HepG2 (cell line): ENCODE measurements around the gene TSACC. TPM values are rescaled to one million over a fixed set of nuclear protein-coding genes. Genes with fewer than 3 reads are reported as not detected.

Source experiments
- ARNT2 ChIP-seq: sonication (generic); formaldehyde crosslinking; IDR thresholded peaks from 2 replicates; pipeline ENCODE4 v1.8.0; 2022; ENCODE audit warnings: mild to moderate bottlenecking, low read depth, missing genetic modification reagents, moderate library complexity
- ELF3 ChIP-seq: IDR thresholded peaks from 2 replicates; pipeline ENCODE4 v1.6.1; 2016; ENCODE audit warnings: missing genetic modification reagents, missing compliant biosample characterization
- FOXP1 ChIP-seq, 2 experiments: fragments of 450-650 bp in 1 of 2; IDR thresholded peaks; 2 replicates each; pipeline ENCODE4 v1.6.1; 2017 to 2018; ENCODE audit warnings: antibody characterized with exemption in 1 of 2
- GFI1 ChIP-seq: sonication (generic); formaldehyde crosslinking; IDR thresholded peaks from 2 replicates; pipeline ENCODE4 v1.5.0; 2020; ENCODE audit warnings: missing genetic modification reagents, mild to moderate bottlenecking, borderline replicate concordance
- HCFC1 ChIP-seq: fragments of 150-350 bp; IDR thresholded peaks from 2 replicates; pipeline ENCODE4 v1.6.1; 2014; ENCODE audit warnings: low read depth, low read length
- HOXA7 ChIP-seq: sonication (generic); formaldehyde crosslinking; IDR thresholded peaks from 2 replicates; pipeline ENCODE4 v1.8.1; 2022; ENCODE audit warnings: mild to moderate bottlenecking, missing genetic modification reagents, moderate library complexity
- KDM2A ChIP-seq: sonication (generic); formaldehyde crosslinking; IDR thresholded peaks from 2 replicates; pipeline ENCODE4 v1.4.0; 2020; ENCODE audit warnings: low read depth, missing genetic modification reagents, borderline replicate concordance
- KMT2B ChIP-seq: IDR thresholded peaks from 2 replicates; pipeline ENCODE4 v1.6.1; 2016; ENCODE audit warnings: missing genetic modification reagents, missing compliant biosample characterization
- LCORL ChIP-seq, 2 experiments: fragments of 450-650 bp in 1 of 2; sonication (generic) in 1 of 2; formaldehyde crosslinking in 1 of 2; IDR thresholded peaks; 2 replicates each; pipeline versions ENCODE4 v1.5.0 to v1.6.1; 2017 to 2020; ENCODE audit warnings: antibody characterized with exemption in 1 of 2, missing genetic modification reagents in 1 of 2
- NR2F1 ChIP-seq, 2 experiments: fragments of 450-650 bp in 1 of 2; formaldehyde crosslinking in 1 of 2; IDR thresholded peaks; 2 replicates each; pipeline versions ENCODE4 v1.5.0 to v1.6.1; 2016 to 2020; ENCODE audit warnings: mild to moderate bottlenecking in 1 of 2, missing compliant biosample characterization in 1 of 2, missing genetic modification reagents in 1 of 2, moderate library complexity in 1 of 2
- ONECUT2 ChIP-seq: sonication (generic); formaldehyde crosslinking; IDR thresholded peaks from 2 replicates; pipeline ENCODE4 v1.4.0; 2020; ENCODE audit warnings: missing genetic modification reagents
- SKI ChIP-seq: fragments of 450-650 bp; IDR thresholded peaks from one replicate; pipeline ENCODE4 v1.6.1; 2018; ENCODE audit warnings: mild to moderate bottlenecking; ENCODE audit not compliant: partially characterized antibody
- SMARCC2 ChIP-seq: fragments of 450-650 bp; IDR thresholded peaks from 2 replicates; pipeline ENCODE4 v1.6.1; 2017; ENCODE audit warnings: antibody characterized with exemption, mild to moderate bottlenecking
- TBL1XR1 ChIP-seq: fragments of 150-350 bp; IDR thresholded peaks from 2 replicates; pipeline ENCODE4 v1.6.1; 2014; ENCODE audit warnings: borderline replicate concordance, low read length; ENCODE audit not compliant: partially characterized antibody
- THAP11 ChIP-seq: IDR thresholded peaks from 2 replicates; pipeline ENCODE4 v1.6.1; 2016; ENCODE audit warnings: missing biosample characterization, missing genetic modification reagents
- ZNF281 ChIP-seq: sonication (generic); formaldehyde crosslinking; IDR thresholded peaks from 2 replicates; pipeline ENCODE4 v1.4.0; 2020; ENCODE audit warnings: missing genetic modification reagents, borderline replicate concordance
- ZNF362 ChIP-seq: sonication (generic); formaldehyde crosslinking; IDR thresholded peaks from 2 replicates; pipeline ENCODE4 v1.4.0; 2020; ENCODE audit warnings: missing genetic modification reagents, mild to moderate bottlenecking, borderline replicate concordance
- ZNF891 ChIP-seq: sonication (generic); formaldehyde crosslinking; IDR thresholded peaks from 2 replicates; pipeline ENCODE4 v1.5.0; 2020; ENCODE audit warnings: mild to moderate bottlenecking, missing genetic modification reagents
- polyA plus RNA-seq, 8 experiments: library from polyadenylated mRNA; depleted of rRNA in 3 of 8; stranded (reverse) in 7 of 8; unstranded in 1 of 8; fragments of >200 nt; fragmentation: Illumina TruSeq in 4 of 8; extraction: Trizol in 4 of 8; gene quantifications; 2 replicates each; pipeline versions ENCODE4 v1.2.1 to v1.2.3, GENCODE V29; 2011 to 2016; ENCODE audit warnings: low read depth in 4 of 8, missing spikeins in 1 of 8, mixed read lengths in 1 of 8; ENCODE audit not compliant: insufficient read depth in 1 of 8
- total RNA-seq, 5 experiments: library from RNA; depleted of rRNA; stranded (reverse); fragments of >200 nt; fragmentation: Illumina TruSeq; extraction: Trizol; gene quantifications; 2 replicates each; pipeline ENCODE4 v1.2.3, GENCODE V29; 2016; ENCODE audit warnings: low read depth in 1 of 5
- TF ChIP-seq, protein P1 (sequence below): sonication (generic); formaldehyde crosslinking; IDR thresholded peaks from 2 replicates; pipeline ENCODE4 v1.4.0; 2020; ENCODE audit warnings: missing genetic modification reagents
- TF ChIP-seq, protein P2 (sequence below): sonication (generic); formaldehyde crosslinking; IDR thresholded peaks from 2 replicates; pipeline ENCODE4 v1.4.0; 2020; ENCODE audit warnings: missing genetic modification reagents

The TSACC gene
- total and polyA plus RNA-seq, 2 of the 13 experiments (the other 11 are each of a cell fraction or from before 2014, with no cell fraction given): 1.5 to 2.6 TPM

GRCh38 chr1:156371553-156372264, 33.4 kb downstream of the TSACC start (continued):
- TF ChIP-seq ZNF891 (CRISPR knock-in tag) (peak; percentile 56; the same call in 1 of the 2 replicates), HCFC1 (0 out of 2 replicates have a peak, but pooled peaks have one; percentile 16), FOXP1 (IDR thresholded peaks at IDR 0.05) (0 out of 2 replicates have a peak, but pooled peaks have one; percentile 35), FOXP1 (CRISPR knock-in tag; IDR thresholded peaks at IDR 0.05) (peak; percentile 91), NR2F1 (CRISPR knock-in tag; IDR thresholded peaks at IDR 0.05) (peak; percentile 99), THAP11 (peak; percentile 79), ARNT2 (CRISPR knock-in tag) (0 out of 2 replicates have a peak, but pooled peaks have one; percentile 32), HOXA7 (CRISPR knock-in tag) (no peak), TBL1XR1 (peak; percentile 68), LCORL (IDR thresholded peaks at IDR 0.05) (0 out of 2 replicates have a peak, but pooled peaks have one; percentile 46), LCORL (CRISPR knock-in tag; IDR thresholded peaks at IDR 0.05) (peak; percentile 88), KMT2B (CRISPR knock-in tag) (no peak; the same call in 1 of the 2 replicates), GFI1 (peak; percentile 74; the same call in 1 of the 2 replicates), SMARCC2 (no peak), ZNF362 (CRISPR knock-in tag) (peak; percentile 63; the same call in 1 of the 2 replicates), SKI (peak; percentile 93), ELF3 (CRISPR knock-in tag) (peak; percentile 78), ZNF281 (CRISPR knock-in tag) (peak; percentile 98), KDM2A (CRISPR knock-in tag) (peak; percentile 79; the same call in 1 of the 2 replicates), ONECUT2 (CRISPR knock-in tag) (no peak; the same call in 1 of the 2 replicates)
- TF ChIP-seq, protein P1, sequence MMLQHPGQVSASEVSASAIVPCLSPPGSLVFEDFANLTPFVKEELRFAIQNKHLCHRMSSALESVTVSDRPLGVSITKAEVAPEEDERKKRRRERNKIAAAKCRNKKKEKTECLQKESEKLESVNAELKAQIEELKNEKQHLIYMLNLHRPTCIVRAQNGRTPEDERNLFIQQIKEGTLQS (CRISPR knock-in tag): peak; percentile 65; the same call in 1 of the 2 replicates
- TF ChIP-seq, protein P2, sequence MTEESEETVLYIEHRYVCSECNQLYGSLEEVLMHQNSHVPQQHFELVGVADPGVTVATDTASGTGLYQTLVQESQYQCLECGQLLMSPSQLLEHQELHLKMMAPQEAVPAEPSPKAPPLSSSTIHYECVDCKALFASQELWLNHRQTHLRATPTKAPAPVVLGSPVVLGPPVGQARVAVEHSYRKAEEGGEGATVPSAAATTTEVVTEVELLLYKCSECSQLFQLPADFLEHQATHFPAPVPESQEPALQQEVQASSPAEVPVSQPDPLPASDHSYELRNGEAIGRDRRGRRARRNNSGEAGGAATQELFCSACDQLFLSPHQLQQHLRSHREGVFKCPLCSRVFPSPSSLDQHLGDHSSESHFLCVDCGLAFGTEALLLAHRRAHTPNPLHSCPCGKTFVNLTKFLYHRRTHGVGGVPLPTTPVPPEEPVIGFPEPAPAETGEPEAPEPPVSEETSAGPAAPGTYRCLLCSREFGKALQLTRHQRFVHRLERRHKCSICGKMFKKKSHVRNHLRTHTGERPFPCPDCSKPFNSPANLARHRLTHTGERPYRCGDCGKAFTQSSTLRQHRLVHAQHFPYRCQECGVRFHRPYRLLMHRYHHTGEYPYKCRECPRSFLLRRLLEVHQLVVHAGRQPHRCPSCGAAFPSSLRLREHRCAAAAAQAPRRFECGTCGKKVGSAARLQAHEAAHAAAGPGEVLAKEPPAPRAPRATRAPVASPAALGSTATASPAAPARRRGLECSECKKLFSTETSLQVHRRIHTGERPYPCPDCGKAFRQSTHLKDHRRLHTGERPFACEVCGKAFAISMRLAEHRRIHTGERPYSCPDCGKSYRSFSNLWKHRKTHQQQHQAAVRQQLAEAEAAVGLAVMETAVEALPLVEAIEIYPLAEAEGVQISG (CRISPR knock-in tag): peak; percentile 72
